GM12891 (cell line): ENCODE results near the gene CNTN5.
"Not testable (repeated sequence)": the region's sequence is repeated elsewhere in the genome, so short reads cannot be mapped to it uniquely, and the experiment has no call there.

Experiments used
- DNase-seq: peaks from one replicate; pipeline ENCODE4 v3.0.0; 2011; ENCODE audit warnings: low spot score; ENCODE audit not compliant: insufficient read length
- FAIRE-seq: peaks from 2 replicates; lab custom pipeline; 2011; peaks lifted over from hg19 to GRCh38; lab: Jason Lieb, UNC
- PAX5 ChIP-seq: IDR thresholded peaks from 2 replicates; pipeline ENCODE4 v1.6.1; 2011; ENCODE audit warnings: low read length, moderate library complexity, mild to moderate bottlenecking; ENCODE audit not compliant: insufficient read depth, severe bottlenecking
- POLR2A ChIP-seq: IDR thresholded peaks from 2 replicates; pipeline ENCODE4 v1.6.1; 2011; ENCODE audit warnings: low read depth, low read length, control low read depth
- POLR2AphosphoS5 ChIP-seq: IDR thresholded peaks from 2 replicates; pipeline ENCODE4 v1.6.1; 2011; ENCODE audit warnings: low read depth, low read length, control low read depth
- POU2F2 ChIP-seq: IDR thresholded peaks from 2 replicates; pipeline ENCODE4 v1.6.1; 2011; ENCODE audit warnings: low read depth, mild to moderate bottlenecking, control low read depth, low read length, moderate library complexity
- SPI1 ChIP-seq: IDR thresholded peaks from 2 replicates; pipeline ENCODE4 v1.6.1; 2011; ENCODE audit warnings: low read depth, low read length, control low read depth
- TAF1 ChIP-seq: IDR thresholded peaks from 2 replicates; pipeline ENCODE4 v1.6.1; 2011; ENCODE audit warnings: low read depth, low read length, control low read depth

Gene CNTN5

DNA sequence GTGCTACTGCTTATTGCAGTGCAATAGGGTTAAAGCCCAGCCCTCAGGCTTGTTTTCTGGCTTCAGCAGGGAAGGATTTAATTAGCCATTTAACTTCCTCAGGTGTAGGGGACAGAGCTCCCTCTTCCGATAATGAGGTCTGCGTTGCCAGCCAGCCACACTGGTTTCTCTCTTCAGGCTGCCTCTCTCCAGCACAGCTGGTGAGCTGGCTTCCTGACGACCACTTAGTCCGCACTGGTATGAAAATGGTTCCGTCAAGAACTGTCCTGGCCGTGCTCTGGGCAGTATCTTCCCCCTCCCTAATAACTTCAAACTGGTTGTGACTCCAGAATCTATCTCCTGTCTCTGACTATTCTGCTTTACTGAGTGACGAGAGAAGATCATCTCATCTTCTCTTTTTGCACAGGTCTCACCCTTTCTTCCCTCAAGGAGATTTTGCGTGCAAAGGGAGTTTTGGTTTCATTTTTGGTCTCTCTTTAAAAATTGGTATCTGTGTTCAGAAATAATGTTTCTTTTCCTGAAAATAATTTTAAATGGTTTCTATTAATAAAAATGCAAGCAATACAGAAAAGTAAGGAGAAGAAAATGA, 49.2 kb downstream of the CNTN5 start:
- TF ChIP-seq POLR2AphosphoS5 (no peak), POLR2A (no peak), SPI1 (no peak), POU2F2 (no peak), TAF1 (no peak), PAX5 (no peak)
- no peak for DNase-seq
- FAIRE-seq, result peak; percentile 82

DNA sequence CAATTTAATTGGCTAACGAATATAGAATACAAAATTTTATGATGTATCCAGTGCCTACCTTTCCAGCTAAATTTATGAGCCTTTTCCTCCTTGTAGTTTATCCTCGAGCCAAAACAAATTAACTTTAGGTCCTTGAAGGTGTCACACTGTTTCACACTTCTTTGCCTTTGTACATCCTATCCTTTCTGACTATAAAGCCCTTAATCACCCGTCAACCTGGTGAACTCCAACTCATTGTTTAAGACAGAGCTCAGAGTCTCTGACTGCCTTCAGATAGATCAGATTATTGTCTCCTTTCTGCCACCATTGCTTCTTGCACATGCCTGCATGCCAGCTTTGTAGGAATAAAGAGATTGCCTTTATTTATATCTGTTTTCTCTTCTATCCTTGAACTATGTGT, 58.8 kb downstream of the CNTN5 start:
- no peak for DNase-seq
- TF ChIP-seq TAF1 (no peak), SPI1 (no peak)
- no peak for FAIRE-seq

DNA sequence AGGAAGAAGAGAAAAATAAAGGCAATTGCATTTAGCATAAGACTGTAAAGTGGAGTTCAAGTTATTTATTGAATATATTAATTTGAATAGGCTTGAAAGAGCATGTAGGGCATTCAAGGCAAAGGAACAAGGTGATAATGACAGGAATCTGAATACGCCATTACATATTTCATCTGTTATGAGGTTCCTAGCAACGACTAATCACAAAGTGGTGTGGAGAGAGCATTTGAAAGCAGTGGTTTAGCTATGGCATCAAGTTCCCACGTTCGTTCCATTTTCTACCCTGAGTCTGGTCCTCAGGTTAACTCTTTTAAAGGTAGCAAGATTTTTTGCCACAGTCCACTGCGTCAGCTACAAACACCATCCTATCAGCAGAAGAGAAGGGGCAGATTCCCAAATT, 59.4 kb downstream of the CNTN5 start:
- no peak for FAIRE-seq
- TF ChIP-seq PAX5 (no peak), POU2F2 (no peak), POLR2AphosphoS5 (no peak), POLR2A (no peak), TAF1 (no peak), SPI1 (no peak)

DNA sequence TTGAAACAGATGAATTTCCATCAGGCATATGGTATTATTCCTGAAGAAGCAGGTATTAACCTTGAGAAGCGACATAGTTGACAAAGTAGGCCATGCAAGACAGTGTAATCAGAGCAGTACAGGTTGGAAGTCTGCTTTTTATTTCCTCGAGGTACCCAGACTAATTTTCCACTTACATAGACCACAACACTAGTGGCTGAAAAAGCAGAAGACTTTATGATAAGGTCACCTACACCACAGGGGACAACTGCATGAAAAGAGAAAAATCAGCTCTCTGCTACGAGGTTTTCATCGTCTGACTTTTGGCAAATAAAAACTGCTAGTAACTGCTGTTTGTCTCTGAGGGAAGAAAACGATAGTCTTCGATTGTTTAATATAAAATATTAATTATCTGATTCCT, 77.5 kb downstream of the CNTN5 start:
- TF ChIP-seq PAX5 (no peak), SPI1 (no peak), POLR2A (no peak), TAF1 (no peak), POU2F2 (no peak), POLR2AphosphoS5 (no peak)
- no peak for FAIRE-seq
- no peak for DNase-seq

More for the DNA sequence above, 59.4 kb downstream of the CNTN5 start:
- no peak for DNase-seq

DNA sequence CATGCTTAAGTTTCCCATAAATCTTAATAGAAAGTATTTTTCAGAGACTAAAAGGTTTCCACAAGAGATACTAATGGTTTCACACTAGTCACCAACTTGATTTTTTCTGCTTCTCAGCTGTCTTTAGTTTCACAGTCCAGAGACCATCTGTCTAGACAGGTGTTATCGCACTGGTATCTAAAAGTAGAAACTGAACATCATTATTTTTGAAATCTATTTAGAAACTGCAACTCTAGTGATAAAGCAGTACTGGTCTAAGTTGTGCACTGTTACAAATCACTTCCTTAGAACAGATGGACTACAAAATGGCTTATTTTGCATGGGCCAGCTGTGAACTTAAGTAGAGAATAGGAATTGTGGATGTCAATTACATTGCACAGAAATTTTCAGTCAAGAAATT, 78.0 kb downstream of the CNTN5 start:
- TF ChIP-seq POLR2AphosphoS5 (no peak), TAF1 (no peak), SPI1 (no peak), POU2F2 (no peak), PAX5 (no peak), POLR2A (no peak)
- FAIRE-seq, result no peak

DNA sequence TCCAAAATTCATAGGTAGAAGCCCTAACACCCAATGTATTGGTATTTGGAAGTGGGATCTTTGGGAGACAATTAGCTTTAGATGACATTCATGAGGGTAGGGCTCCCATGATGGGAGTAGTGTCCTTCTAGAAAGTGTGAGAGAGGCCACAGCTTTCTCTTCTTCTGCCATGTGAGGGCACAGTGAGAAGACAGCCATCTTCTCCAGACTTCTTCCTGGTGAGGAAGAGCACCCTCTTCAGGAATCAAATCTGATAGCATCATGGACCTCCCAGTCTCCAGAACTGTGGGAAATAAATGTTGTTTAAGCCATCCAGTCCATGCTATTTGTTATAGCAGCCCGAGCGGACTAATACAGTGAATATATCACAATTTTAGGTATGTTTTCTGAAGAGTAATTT, 96.9 kb downstream of the CNTN5 start:
- no peak for FAIRE-seq
- TF ChIP-seq POU2F2, result no peak
- no peak for TF ChIP-seq POLR2AphosphoS5
- TF ChIP-seq SPI1, result no peak
- TF ChIP-seq TAF1, result no peak
- no peak for TF ChIP-seq POLR2A
- no peak for TF ChIP-seq PAX5
- DNase-seq, result no peak

More for the DNA sequence above, 78.0 kb downstream of the CNTN5 start:
- no peak for DNase-seq

DNA sequence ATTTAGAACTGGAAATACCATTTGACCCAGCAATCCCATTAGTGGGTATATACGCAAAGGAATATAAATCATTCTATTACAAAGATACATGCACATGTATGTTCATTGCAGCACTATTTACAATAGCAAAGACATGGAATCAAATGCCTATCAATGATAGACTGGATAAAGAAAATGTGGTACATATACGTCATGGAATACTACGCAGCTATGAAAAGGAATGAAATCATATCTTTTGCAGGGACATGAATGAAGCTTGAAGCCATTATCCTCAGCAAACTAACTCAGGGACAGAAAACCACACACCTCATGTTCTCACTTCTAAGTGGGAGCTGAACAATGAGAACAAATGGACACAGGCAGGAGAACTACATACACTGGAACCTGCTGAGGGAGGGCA, 113.1 kb downstream of the CNTN5 start:
- not testable (repeated sequence) for FAIRE-seq, DNase-seq

DNA sequence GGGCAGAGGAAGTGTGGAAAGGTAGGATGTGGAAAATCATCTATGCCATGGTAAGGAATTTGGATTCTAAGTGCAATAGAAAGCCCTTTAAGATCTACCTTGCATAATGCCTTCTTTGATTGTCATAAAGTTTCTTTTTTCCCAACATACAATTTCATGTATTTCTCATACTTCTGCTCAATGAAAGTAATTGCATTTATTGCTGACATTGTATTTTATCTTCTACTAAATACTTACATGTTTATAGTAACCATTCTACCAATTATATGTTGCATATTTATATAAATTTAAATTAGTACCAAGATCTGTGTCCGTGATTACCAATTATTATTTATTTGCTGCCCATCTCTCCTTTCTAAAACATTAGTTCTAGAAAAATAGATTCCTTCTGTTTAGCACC, 114.8 kb downstream of the CNTN5 start:
- TF ChIP-seq POLR2AphosphoS5 (no peak), SPI1 (no peak), PAX5 (no peak), POU2F2 (no peak), TAF1 (no peak), POLR2A (no peak)
- no peak for DNase-seq
- FAIRE-seq, result no peak

DNA sequence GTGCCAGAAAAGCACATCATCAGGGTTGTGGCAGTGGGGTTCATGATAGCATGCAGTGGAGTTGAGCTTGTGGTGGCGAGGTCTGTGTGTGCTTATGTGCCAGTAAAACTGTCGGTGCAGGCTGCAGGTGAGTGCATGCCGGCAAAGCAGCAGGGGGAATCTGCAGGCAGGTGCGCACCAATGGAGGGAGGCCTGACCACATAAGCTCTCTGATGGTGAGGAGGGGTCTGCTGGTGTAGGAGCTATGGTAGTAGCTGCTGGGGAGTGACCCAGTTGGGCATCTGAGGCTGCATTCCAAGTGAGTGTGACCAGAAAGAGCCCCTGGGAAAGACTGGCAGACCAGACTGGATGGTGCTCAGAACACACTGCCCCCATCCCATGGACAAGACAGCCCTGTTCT, 121.5 kb downstream of the CNTN5 start:
- DNase-seq (no peak), FAIRE-seq (no peak)
- TF ChIP-seq PAX5 (no peak), TAF1 (no peak), SPI1 (no peak), POLR2A (no peak)

DNA sequence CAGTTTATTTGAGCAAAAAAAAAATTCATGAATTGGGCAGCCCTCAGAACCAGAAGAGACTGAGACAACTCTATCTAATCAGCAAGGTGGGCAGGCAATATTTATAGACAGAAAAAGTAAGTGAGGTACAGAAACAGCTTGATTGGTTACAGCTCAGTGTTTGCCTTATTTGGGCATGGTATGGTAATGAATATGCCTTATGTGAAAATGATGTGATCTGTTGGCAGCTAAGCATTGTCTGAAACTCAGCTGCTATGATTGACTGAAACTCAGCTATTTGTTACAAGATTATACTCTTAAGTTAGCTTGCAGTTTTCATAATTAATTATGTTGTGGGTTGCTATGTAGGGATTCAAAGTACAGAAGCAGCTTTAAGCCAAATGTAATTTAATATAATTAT, 127.6 kb downstream of the CNTN5 start:
- FAIRE-seq (no peak), DNase-seq (no peak)
- TF ChIP-seq SPI1, result no peak
- no peak for TF ChIP-seq POLR2A
- TF ChIP-seq TAF1, result no peak
- TF ChIP-seq PAX5, result no peak
- no peak for TF ChIP-seq POU2F2
- no peak for TF ChIP-seq POLR2AphosphoS5

DNA sequence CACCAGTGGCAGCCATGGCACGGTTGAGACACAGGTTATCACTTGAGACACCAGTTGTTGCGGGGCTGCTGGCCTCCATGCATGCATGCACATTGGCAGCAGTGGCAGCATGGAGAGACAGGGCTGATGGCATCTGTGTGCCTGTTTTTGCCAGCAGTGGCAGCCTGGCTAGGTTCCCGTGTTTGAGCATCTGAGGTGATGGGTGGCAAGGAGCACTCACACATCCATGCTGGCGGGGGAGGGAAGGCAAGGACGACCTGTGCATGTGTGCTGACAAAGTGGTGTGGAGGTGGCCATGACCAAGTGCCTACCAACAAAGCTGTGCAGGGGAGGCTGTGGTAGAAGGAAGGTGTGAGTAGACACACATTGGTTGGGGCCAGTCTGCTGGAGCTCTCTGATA, 133.5 kb downstream of the CNTN5 start:
- no peak for TF ChIP-seq POLR2A
- TF ChIP-seq POU2F2, result no peak
- TF ChIP-seq POLR2AphosphoS5, result no peak
- TF ChIP-seq SPI1, result no peak
- no peak for TF ChIP-seq TAF1
- TF ChIP-seq PAX5, result no peak
- DNase-seq, result no peak
- FAIRE-seq, result no peak
